HG03442 (cell line): ENCODE measurements around the gene ACAD8.

Experiments
- ATAC-seq: cut with Tn5 transposase; IDR thresholded peaks from one replicate; pipeline ENCODE4 v1.9.1; 2021; ENCODE audit warnings: mild to moderate bottlenecking, moderate library complexity; ENCODE audit not compliant: unreplicated experiment

The ACAD8 gene

GRCh38 chr11:134288486-134288885 is 35.1 kb downstream of the ACAD8 start:
- ATAC-seq, result no peak

DNA sequence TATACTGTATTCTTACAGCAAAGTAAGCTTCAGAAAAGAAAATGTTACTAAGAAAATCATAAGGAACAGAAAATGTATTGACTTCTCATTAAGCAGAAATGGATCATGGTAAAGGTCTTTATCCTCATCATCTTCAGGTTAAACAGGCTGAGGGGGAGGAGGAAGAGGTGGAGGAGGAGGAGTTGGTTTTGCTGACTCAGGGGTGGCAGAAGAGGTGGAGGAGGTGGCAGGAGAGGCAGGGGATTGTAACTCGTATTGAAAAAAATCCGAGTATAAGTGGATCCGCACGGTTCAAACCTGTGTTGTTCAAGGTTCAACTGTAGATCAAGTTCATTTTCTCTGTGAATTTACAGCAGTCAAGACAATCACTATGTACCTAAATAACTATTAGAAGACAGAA is 35.8 kb downstream of the ACAD8 start:
- no peak for ATAC-seq

- no peak for ATAC-seq
Measured at GRCh38 chr11:134289789-134290188, 36.4 kb downstream of the ACAD8 start.

GRCh38 chr11:134290646-134291045 is 37.3 kb downstream of the ACAD8 start:
- no peak for ATAC-seq

DNA sequence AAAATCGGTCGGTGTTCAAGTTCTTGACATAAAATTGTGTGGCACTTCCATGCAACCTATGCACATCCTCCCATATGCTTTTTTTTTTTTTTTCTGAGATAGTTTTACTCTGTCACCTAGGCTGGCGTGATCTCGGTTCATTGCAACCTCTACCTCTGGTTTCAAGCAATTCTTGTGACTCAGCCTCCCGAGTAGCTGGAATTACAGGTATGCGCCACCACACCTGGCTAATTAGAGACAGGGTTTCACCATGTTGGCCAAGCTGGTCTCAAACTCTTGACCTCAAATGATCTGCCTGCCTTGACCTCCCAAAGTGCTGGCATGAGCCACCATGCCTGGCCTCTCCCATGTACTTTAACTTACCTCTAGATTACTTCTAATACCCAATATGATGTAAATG is 37.8 kb downstream of the ACAD8 start:
- no peak for ATAC-seq

DNA sequence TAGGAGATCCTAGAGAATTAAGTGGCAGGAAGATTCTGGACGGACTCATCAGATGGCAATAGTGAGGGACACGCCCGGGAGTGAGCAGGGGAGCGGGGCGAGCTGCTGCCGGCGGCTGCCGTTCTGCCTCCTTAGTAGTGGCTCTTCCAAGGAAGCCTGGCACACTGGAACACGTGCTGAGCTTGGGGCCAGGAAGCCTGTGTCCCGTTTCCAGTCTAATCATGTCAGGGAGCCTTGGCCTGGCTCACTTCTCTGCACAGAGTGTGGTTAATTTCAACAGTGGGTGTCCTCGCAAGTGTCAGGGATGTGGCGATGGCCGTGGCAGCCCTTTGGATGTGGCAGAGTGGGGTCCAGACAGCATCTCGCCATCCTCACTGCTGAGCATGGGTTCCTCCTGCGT is 39.3 kb downstream of the ACAD8 start:
- no peak for ATAC-seq

DNA sequence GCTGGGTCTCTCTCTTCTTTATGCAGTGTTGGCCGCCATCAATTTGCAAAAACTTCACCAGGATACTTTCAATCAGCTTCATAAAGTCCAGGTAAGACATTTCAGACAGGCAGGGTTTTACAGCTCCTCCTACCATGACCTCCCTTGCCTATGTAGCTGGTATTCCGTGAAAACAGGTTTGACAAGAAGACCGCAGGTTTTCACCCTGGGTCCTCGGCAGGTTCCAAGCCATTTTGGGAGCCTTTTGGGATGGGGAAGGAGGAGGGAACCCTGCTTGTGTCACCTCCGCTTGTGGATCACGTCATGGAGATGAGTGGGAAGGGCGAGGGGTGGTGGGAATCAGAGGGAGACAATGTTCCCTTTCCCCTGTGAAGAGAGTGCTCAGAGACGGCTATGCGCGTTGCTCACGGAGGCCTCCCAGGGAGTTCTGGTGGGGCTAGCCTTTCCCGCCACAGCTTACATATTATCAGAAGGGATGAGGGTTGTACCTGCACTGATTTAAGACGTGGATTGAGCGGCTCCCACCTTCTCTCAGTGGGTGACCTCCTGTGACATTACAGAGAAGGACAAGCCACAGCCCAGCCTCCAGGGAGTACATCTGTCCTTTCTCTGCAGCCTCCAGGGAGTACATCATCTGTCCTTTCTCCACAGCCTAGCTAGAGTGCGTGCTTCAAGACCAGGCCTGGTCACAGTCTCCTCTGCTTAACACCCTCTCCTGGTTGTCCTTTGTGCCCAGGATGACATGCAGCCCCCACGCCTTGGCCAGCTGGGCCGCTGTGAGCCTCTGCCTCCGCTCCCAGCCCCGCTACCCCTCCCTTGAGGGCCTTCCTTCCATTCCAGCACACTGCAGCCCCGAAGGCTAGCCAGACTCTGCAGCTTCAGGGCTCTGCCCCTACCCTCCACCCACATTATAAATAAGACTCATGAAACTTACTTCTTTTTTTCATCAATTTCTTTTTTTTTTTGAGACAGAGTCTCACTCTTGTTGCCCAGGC is 40.0 kb downstream of the ACAD8 start:
- ATAC-seq, result no peak

DNA sequence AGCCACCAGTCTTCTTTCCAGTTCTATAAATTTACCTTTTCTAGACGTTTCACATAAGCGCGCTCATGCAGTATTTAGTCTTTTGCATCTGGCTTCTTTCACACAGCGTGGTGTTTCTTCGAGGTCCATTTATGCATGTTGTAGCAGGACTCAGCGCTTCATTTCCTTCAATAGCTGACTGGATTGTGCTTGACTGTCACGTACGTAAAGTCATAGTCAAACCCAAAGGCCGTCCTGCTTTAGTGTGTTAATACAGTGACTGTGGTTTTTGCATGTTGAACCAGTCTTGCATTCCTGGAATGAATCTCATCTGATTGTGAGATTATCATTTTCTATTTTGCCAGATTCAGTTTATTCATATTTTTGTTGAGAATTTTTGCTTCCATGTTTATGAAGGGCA is 41.3 kb downstream of the ACAD8 start:
- ATAC-seq, result no peak

DNA sequence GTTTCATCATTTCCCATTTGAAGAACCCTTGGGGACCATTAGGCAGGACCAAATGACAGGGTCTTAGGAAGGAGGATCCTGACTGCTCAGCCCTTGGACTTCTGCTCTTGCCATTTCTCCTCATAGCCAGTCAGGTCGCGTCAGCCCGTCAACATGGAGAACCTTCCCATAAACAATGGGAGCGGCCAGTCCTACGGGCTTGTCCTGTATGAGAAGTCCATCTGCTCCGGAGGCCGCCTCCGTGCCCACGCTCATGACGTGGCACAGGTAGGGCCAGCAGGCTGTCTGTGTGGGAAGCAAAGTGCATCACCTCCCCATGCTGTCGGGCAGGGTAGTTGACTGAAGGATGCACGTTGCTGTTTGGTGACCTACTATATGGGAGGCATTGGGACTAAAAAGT is 58.9 kb downstream of the ACAD8 start:
- no peak for ATAC-seq

GRCh38 chr11:134312807-134313206 is 59.4 kb downstream of the ACAD8 start:
- ATAC-seq, result no peak

DNA sequence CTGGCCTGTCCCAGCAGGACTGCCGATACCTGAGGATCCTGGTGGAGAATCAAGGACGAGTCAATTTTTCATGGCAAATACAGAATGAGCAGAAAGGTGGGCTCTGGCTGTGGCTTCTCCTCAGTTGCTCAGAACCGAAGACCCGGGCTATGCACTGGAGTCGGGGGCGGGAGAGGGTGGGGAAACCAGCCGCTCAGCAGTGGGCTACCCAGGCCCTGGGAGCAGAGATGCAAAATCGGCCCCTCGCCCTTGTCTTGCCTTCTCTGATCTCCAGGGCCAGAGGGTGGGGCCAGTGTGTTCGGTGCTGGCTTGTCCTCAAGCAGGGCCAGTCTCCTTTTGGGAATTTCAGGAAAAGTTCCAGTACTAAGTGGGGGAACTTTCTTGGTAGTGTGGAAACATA is 60.0 kb downstream of the ACAD8 start:
- ATAC-seq, result no peak

GRCh38 chr11:134313821-134314607 is 60.6 kb downstream of the ACAD8 start:
- no peak for ATAC-seq
